Vagina (tissue), 2 donors: ENCODE data around the gene TMEM106C.

Experiments used
- POLR2A ChIP-seq, 2 donors: fragments of 450-650 bp; IDR thresholded peaks; one replicate each; pipeline ENCODE4 v1.6.1; 2017; ENCODE audit warnings: antibody characterized with exemption in 2 of 2, mild to moderate bottlenecking in 2 of 2, moderate library complexity in 2 of 2
- POLR2AphosphoS5 ChIP-seq, 2 donors: sonication (generic); formaldehyde crosslinking; IDR thresholded peaks; one replicate each; pipeline ENCODE4 v1.9.0; 2017; ENCODE audit warnings: antibody characterized with exemption in 2 of 2, mild to moderate bottlenecking in 2 of 2, low read depth in 1 of 2; ENCODE audit not compliant: insufficient read depth in 1 of 2
- TF ChIP-seq, protein P1 (sequence below), 3 experiments: fragments of 450-650 bp in 2 of 3; fragments of 200-600 bp in 1 of 3; sonication (generic) in 1 of 3; IDR thresholded peaks; one replicate each; pipeline ENCODE4 v1.5.1; 2017 to 2019; ENCODE audit warnings: antibody characterized with exemption in 3 of 3, mild to moderate bottlenecking in 2 of 3, moderate library complexity in 2 of 3

DNA sequence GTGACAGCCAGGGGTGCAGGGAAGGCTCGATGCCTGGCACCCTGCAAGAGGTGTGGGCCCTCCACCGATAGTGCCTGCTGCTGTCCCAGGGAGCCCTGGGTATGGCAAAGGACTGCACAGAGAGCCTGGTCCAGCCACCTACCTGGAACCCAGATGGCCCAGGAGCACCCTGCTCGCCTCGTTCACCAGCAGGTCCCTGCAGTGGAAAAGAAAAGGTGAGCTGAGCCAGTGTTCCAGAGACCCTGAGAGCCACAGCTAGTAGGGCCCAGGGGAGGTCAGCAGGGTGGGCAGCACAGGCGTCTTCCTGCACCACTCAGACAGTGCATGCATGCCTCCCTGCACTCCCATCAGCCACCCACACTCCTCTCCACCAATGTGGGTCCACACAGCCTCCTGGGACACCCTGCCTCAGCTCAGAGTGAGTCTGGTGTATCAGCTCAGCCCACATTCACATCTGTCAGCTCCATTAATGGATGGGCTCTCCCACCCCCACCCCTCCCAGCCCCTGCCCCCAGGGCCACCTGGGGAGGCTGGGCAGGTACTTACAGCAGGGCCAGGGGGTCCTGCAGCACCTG is 20.2 kb downstream of the TMEM106C start:
- TF ChIP-seq, protein P1, sequence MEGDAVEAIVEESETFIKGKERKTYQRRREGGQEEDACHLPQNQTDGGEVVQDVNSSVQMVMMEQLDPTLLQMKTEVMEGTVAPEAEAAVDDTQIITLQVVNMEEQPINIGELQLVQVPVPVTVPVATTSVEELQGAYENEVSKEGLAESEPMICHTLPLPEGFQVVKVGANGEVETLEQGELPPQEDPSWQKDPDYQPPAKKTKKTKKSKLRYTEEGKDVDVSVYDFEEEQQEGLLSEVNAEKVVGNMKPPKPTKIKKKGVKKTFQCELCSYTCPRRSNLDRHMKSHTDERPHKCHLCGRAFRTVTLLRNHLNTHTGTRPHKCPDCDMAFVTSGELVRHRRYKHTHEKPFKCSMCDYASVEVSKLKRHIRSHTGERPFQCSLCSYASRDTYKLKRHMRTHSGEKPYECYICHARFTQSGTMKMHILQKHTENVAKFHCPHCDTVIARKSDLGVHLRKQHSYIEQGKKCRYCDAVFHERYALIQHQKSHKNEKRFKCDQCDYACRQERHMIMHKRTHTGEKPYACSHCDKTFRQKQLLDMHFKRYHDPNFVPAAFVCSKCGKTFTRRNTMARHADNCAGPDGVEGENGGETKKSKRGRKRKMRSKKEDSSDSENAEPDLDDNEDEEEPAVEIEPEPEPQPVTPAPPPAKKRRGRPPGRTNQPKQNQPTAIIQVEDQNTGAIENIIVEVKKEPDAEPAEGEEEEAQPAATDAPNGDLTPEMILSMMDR (IDR thresholded peaks at IDR 0.05), result no peak
- no peak for TF ChIP-seq POLR2A (IDR thresholded peaks at IDR 0.05)
- no peak for TF ChIP-seq POLR2AphosphoS5 (IDR thresholded peaks at IDR 0.05; ENCODE audit: insufficient read depth in 1 of 2, low read depth in 1 of 2)
